Stimulated activated naive CD8-positive, alpha-beta T cell treated with anti-CD3 and anti-CD28 coated beads, Interleukin-15, amount 100 ng/mL, for 72 hours (primary cell): ENCODE data around the gene DEPP1.

Source experiments
- ATAC-seq: fragments of 150-1000 bp; cut with Tn5 transposase; 2 replicates; pipeline ENCODE4 v1.10.0; 2021; ENCODE audit warnings: mild to moderate bottlenecking, moderate library complexity
- DNase-seq, 2 donors: peaks; one replicate each; pipeline ENCODE4 v3.0.0; 2021 to 2022
- H3K27ac Mint-ChIP-seq, 2 donors: one replicate each; pipeline ENCODE4 v1.8.0; 2022; ENCODE audit warnings: mild to moderate bottlenecking in 2 of 2, mixed read lengths in 2 of 2, moderate library complexity in 2 of 2
- H3K27me3 Mint-ChIP-seq: one replicate; pipeline ENCODE4 v1.8.0; 2022; ENCODE audit warnings: mixed read lengths
- H3K4me1 Mint-ChIP-seq: one replicate; pipeline ENCODE4 v1.8.0; 2022; ENCODE audit warnings: mild to moderate bottlenecking, mixed read lengths
- H3K4me3 Mint-ChIP-seq, 2 donors: one replicate each; pipeline ENCODE4 v1.8.0; 2022; ENCODE audit warnings: mild to moderate bottlenecking in 2 of 2, mixed read lengths in 2 of 2, moderate library complexity in 1 of 2
- H3K9me3 Mint-ChIP-seq, 2 donors: one replicate each; pipeline ENCODE4 v1.8.0; 2022; ENCODE audit warnings: mixed read lengths in 2 of 2

Gene DEPP1

GRCh38 chr10:44930904-44931620 is 47.5 kb downstream of the DEPP1 start:
- H3K4me1 Mint-ChIP-seq, result peaks cover 6% of the 10 kb centered on the region
- H3K9me3 Mint-ChIP-seq, result no peaks in the 10 kb centered on the region
- DNase-seq, result no peak
- ATAC-seq, result no peak
- peaks cover 16% of the 10 kb centered on the region for H3K27me3 Mint-ChIP-seq
- H3K27ac Mint-ChIP-seq, result no peak overlapping the region
- H3K4me3 Mint-ChIP-seq, result no peak overlapping the region

GRCh38 chr10:44929356-44930255 is 49.0 kb downstream of the DEPP1 start:
- H3K27ac Mint-ChIP-seq, result no peak overlapping the region
- H3K27me3 Mint-ChIP-seq, result peaks cover 8% of the 10 kb centered on the region
- no peak for ATAC-seq
- no peaks in the 10 kb centered on the region for H3K9me3 Mint-ChIP-seq
- DNase-seq, result no peak
- no peaks in the 10 kb centered on the region for H3K4me1 Mint-ChIP-seq
- no peak overlapping the region for H3K4me3 Mint-ChIP-seq

GRCh38 chr10:44928462-44928861 is 50.1 kb downstream of the DEPP1 start:
- DNase-seq (no peak), ATAC-seq (no peak)
- H3K4me3 Mint-ChIP-seq, result no peak overlapping the region
- H3K27ac Mint-ChIP-seq, result no peak overlapping the region
- no peaks in the 10 kb centered on the region for H3K4me1 Mint-ChIP-seq
- no peaks in the 10 kb centered on the region for H3K9me3 Mint-ChIP-seq
- no peaks in the 10 kb centered on the region for H3K27me3 Mint-ChIP-seq

GRCh38 chr10:44927352-44927751 is 51.3 kb downstream of the DEPP1 start:
- no peaks in the 10 kb centered on the region for H3K9me3 Mint-ChIP-seq
- DNase-seq (no peak), ATAC-seq (no peak)
- no peaks in the 10 kb centered on the region for H3K4me1 Mint-ChIP-seq
- H3K27ac Mint-ChIP-seq, result no peak overlapping the region
- H3K27me3 Mint-ChIP-seq, result no peaks in the 10 kb centered on the region
- H3K4me3 Mint-ChIP-seq, result no peak overlapping the region

GRCh38 chr10:44926751-44927351 is 51.8 kb downstream of the DEPP1 start:
- no peak for DNase-seq
- no peaks in the 10 kb centered on the region for H3K27me3 Mint-ChIP-seq
- no peaks in the 10 kb centered on the region for H3K4me1 Mint-ChIP-seq
- no peak overlapping the region for H3K27ac Mint-ChIP-seq
- H3K4me3 Mint-ChIP-seq, result no peak overlapping the region
- no peak for ATAC-seq
- no peaks in the 10 kb centered on the region for H3K9me3 Mint-ChIP-seq
